Measurements from ENCODE around the gene SRP54. TPM values are rescaled to one million over a fixed set of nuclear protein-coding genes. Genes with fewer than 3 reads are reported as not detected.

The SRP54 gene
- total and polyA plus RNA-seq, 2 of the 13 experiments (the other 11 are each of a cell fraction or from before 2014, with no cell fraction given), result 42.2 to 207 TPM

GRCh38 chr14:34982421-34983147 is at the start of gene SRP54 (continued):
- TF ChIP-seq FOXP4 (CRISPR knock-in tag; IDR thresholded peaks at IDR 0.05) (peak; percentile 94), POLR2A (IDR thresholded peaks at IDR 0.05; ENCODE audit: insufficient read depth in 1 of 2, low read depth in 2 of 2, low read length in 2 of 2) (peak; percentile 99), PCBP1 (IDR thresholded peaks at IDR 0.05; ENCODE audit: borderline replicate concordance, low read depth, low read length) (peak; percentile 61; the same call in 1 of the 2 replicates), ZSCAN9 (CRISPR knock-in tag; IDR thresholded peaks at IDR 0.05; ENCODE audit: borderline replicate concordance) (peak; percentile 96), NFE2 (CRISPR knock-in tag; IDR thresholded peaks at IDR 0.05) (no peak), HIVEP1 (CRISPR knock-in tag; IDR thresholded peaks at IDR 0.05) (peak; percentile 100), DZIP1 (CRISPR knock-in tag; IDR thresholded peaks at IDR 0.05) (peak; percentile 99), CSRNP2 (CRISPR knock-in tag; conservative IDR thresholded peaks at IDR 0.05; ENCODE audit: low read depth) (no peak), ZNF230 (CRISPR knock-in tag; IDR thresholded peaks at IDR 0.05) (peak; percentile 94), SSRP1 (CRISPR knock-in tag; IDR thresholded peaks at IDR 0.05) (peak; percentile 97), JDP2 (CRISPR knock-in tag; IDR thresholded peaks at IDR 0.05; ENCODE audit: borderline replicate concordance) (no peak), ZBTB34 (CRISPR knock-in tag; IDR thresholded peaks at IDR 0.05) (peak; percentile 94), SOX5 (CRISPR knock-in tag; IDR thresholded peaks at IDR 0.05; ENCODE audit: borderline replicate concordance) (peak; percentile 89), ZSCAN22 (CRISPR knock-in tag; IDR thresholded peaks at IDR 0.05) (no peak), CREB3 (CRISPR knock-in tag; IDR thresholded peaks at IDR 0.05) (peak; percentile 93), ZNF558 (CRISPR knock-in tag; IDR thresholded peaks at IDR 0.05; ENCODE audit: borderline replicate concordance) (no peak), MED13 (CRISPR knock-in tag; IDR thresholded peaks at IDR 0.05) (peak; percentile 96), TEF (CRISPR knock-in tag; IDR thresholded peaks at IDR 0.05) (peak; percentile 76), ZNF468 (CRISPR knock-in tag; IDR thresholded peaks at IDR 0.05) (peak; percentile 97), SAFB2 (CRISPR knock-in tag; IDR thresholded peaks at IDR 0.05; ENCODE audit: borderline replicate concordance, low read depth) (peak; percentile 99), CEBPB (IDR thresholded peaks at IDR 0.05; ENCODE audit: borderline replicate concordance, low read depth, low read length) (no peak)
